Measurements from ENCODE around the gene ASIC4.
A peak's percentile ranks its signal among the peaks of the same experiment; 100 is the strongest.

GRCh38 chr2:219570194-219570923, 56.1 kb downstream of the ASIC4 start:
- no peak for TF ChIP-seq CEBPB (IDR thresholded peaks at IDR 0.05; ENCODE audit: low read depth, low read length)
- TF ChIP-seq, protein P1, sequence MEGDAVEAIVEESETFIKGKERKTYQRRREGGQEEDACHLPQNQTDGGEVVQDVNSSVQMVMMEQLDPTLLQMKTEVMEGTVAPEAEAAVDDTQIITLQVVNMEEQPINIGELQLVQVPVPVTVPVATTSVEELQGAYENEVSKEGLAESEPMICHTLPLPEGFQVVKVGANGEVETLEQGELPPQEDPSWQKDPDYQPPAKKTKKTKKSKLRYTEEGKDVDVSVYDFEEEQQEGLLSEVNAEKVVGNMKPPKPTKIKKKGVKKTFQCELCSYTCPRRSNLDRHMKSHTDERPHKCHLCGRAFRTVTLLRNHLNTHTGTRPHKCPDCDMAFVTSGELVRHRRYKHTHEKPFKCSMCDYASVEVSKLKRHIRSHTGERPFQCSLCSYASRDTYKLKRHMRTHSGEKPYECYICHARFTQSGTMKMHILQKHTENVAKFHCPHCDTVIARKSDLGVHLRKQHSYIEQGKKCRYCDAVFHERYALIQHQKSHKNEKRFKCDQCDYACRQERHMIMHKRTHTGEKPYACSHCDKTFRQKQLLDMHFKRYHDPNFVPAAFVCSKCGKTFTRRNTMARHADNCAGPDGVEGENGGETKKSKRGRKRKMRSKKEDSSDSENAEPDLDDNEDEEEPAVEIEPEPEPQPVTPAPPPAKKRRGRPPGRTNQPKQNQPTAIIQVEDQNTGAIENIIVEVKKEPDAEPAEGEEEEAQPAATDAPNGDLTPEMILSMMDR (conservative IDR thresholded peaks at IDR 0.05; ENCODE audit: low read depth, low read length), result 0 out of 2 replicates have a peak, but pooled peaks have one; percentile 6
